Measurements from ENCODE around the gene SYNPO.

Gene SYNPO

GRCh38 chr5:150642991-150643710 is 2.7 kb downstream of the SYNPO start:
- Mint-ChIP-seq H3K36me3 (ENCODE audit: insufficient read depth) (peaks cover 1% of the 10 kb centered on the region), H3K4me3 (no peak overlapping the region), H3K27ac (ENCODE audit: low read depth) (no peak overlapping the region), H3K4me1 (no peaks in the 10 kb centered on the region), H3K9me3 (no peaks in the 10 kb centered on the region), H3K27me3 (peaks cover 24% of the 10 kb centered on the region)
- no peak for ATAC-seq (replicated peaks; ENCODE audit: extremely low read depth, poor library complexity, severe bottlenecking)
- no peak for DNase-seq (ENCODE audit: low spot score in 2 of 2)

GRCh38 chr5:150644058-150644457 is 3.6 kb downstream of the SYNPO start:
- Mint-ChIP-seq H3K27ac (ENCODE audit: low read depth) (no peak overlapping the region), H3K36me3 (ENCODE audit: insufficient read depth) (peaks cover 1% of the 10 kb centered on the region), H3K9me3 (no peaks in the 10 kb centered on the region), H3K4me1 (no peaks in the 10 kb centered on the region), H3K27me3 (peaks cover 24% of the 10 kb centered on the region), H3K4me3 (no peak overlapping the region)
- ATAC-seq (replicated peaks; ENCODE audit: extremely low read depth, poor library complexity, severe bottlenecking): no peak
- DNase-seq (ENCODE audit: low spot score in 2 of 2): no peak

- no peaks in the 10 kb centered on the region for H3K9me3 Mint-ChIP-seq
- H3K27ac Mint-ChIP-seq (ENCODE audit: low read depth): no peak overlapping the region
- H3K4me3 Mint-ChIP-seq: no peak overlapping the region
- ATAC-seq (replicated peaks; ENCODE audit: extremely low read depth, poor library complexity, severe bottlenecking): no peak
- H3K36me3 Mint-ChIP-seq (ENCODE audit: insufficient read depth): peaks cover 1% of the 10 kb centered on the region
- H3K4me1 Mint-ChIP-seq: no peaks in the 10 kb centered on the region
- peaks cover 24% of the 10 kb centered on the region for H3K27me3 Mint-ChIP-seq
- DNase-seq (ENCODE audit: low spot score in 2 of 2): no peak
Observed at GRCh38 chr5:150644514-150644913, 4.1 kb downstream of the SYNPO start.

- Mint-ChIP-seq H3K4me3 (no peak overlapping the region), H3K27ac (ENCODE audit: low read depth) (no peak overlapping the region), H3K36me3 (ENCODE audit: insufficient read depth) (peaks cover 1% of the 10 kb centered on the region), H3K9me3 (no peaks in the 10 kb centered on the region), H3K4me1 (no peaks in the 10 kb centered on the region), H3K27me3 (peaks cover 24% of the 10 kb centered on the region)
- ATAC-seq (replicated peaks; ENCODE audit: extremely low read depth, poor library complexity, severe bottlenecking): no peak
- DNase-seq (ENCODE audit: low spot score in 2 of 2): no peak
Observed at GRCh38 chr5:150645070-150645700, 4.7 kb downstream of the SYNPO start.

- H3K36me3 Mint-ChIP-seq (ENCODE audit: insufficient read depth): no peaks in the 10 kb centered on the region
- no peak overlapping the region for H3K27ac Mint-ChIP-seq (ENCODE audit: low read depth)
- no peaks in the 10 kb centered on the region for H3K9me3 Mint-ChIP-seq
- DNase-seq (ENCODE audit: low spot score in 2 of 2) (no peak), ATAC-seq (replicated peaks; ENCODE audit: extremely low read depth, poor library complexity, severe bottlenecking) (no peak)
- H3K4me3 Mint-ChIP-seq: no peak overlapping the region
- H3K27me3 Mint-ChIP-seq: peaks cover 24% of the 10 kb centered on the region
- H3K4me1 Mint-ChIP-seq: no peaks in the 10 kb centered on the region
Observed at GRCh38 chr5:150647275-150648251, 7.1 kb downstream of the SYNPO start.

GRCh38 chr5:150648294-150649107 is 8.0 kb downstream of the SYNPO start:
- H3K9me3 Mint-ChIP-seq: no peaks in the 10 kb centered on the region
- DNase-seq (ENCODE audit: low spot score in 2 of 2) (no peak), ATAC-seq (replicated peaks; ENCODE audit: extremely low read depth, poor library complexity, severe bottlenecking) (no peak)
- H3K27me3 Mint-ChIP-seq: peaks cover 24% of the 10 kb centered on the region
- no peak overlapping the region for H3K27ac Mint-ChIP-seq (ENCODE audit: low read depth)
- no peaks in the 10 kb centered on the region for H3K4me1 Mint-ChIP-seq
- H3K4me3 Mint-ChIP-seq: no peak overlapping the region
- no peaks in the 10 kb centered on the region for H3K36me3 Mint-ChIP-seq (ENCODE audit: insufficient read depth)

- peaks cover 20% of the 10 kb centered on the region for H3K27me3 Mint-ChIP-seq
- H3K4me1 Mint-ChIP-seq: no peaks in the 10 kb centered on the region
- no peak overlapping the region for H3K4me3 Mint-ChIP-seq
- no peak overlapping the region for H3K27ac Mint-ChIP-seq (ENCODE audit: low read depth)
- H3K9me3 Mint-ChIP-seq: no peaks in the 10 kb centered on the region
- no peaks in the 10 kb centered on the region for H3K36me3 Mint-ChIP-seq (ENCODE audit: insufficient read depth)
- ATAC-seq (replicated peaks; ENCODE audit: extremely low read depth, poor library complexity, severe bottlenecking) (no peak), DNase-seq (ENCODE audit: low spot score in 2 of 2) (no peak)
Observed at GRCh38 chr5:150649108-150650020, 8.9 kb downstream of the SYNPO start.

GRCh38 chr5:150650021-150651006 is 9.9 kb downstream of the SYNPO start:
- no peak for ATAC-seq (replicated peaks; ENCODE audit: extremely low read depth, poor library complexity, severe bottlenecking)
- H3K27me3 Mint-ChIP-seq: peaks cover 12% of the 10 kb centered on the region
- no peak for DNase-seq (ENCODE audit: low spot score in 2 of 2)
- no peak overlapping the region for H3K4me3 Mint-ChIP-seq
- no peaks in the 10 kb centered on the region for H3K4me1 Mint-ChIP-seq
- H3K27ac Mint-ChIP-seq (ENCODE audit: low read depth): no peak overlapping the region
- no peaks in the 10 kb centered on the region for H3K9me3 Mint-ChIP-seq
- H3K36me3 Mint-ChIP-seq (ENCODE audit: insufficient read depth): no peaks in the 10 kb centered on the region

GRCh38 chr5:150651382-150651781 is 10.9 kb downstream of the SYNPO start:
- H3K27ac Mint-ChIP-seq (ENCODE audit: low read depth): no peak overlapping the region

GRCh38 chr5:150651924-150652671 is 11.6 kb downstream of the SYNPO start:
- H3K27ac Mint-ChIP-seq (ENCODE audit: low read depth): no peak overlapping the region
- no peaks in the 10 kb centered on the region for H3K9me3 Mint-ChIP-seq
- peaks cover under 1% of the 10 kb centered on the region for H3K4me1 Mint-ChIP-seq
- H3K4me3 Mint-ChIP-seq: no peak overlapping the region
- DNase-seq (ENCODE audit: low spot score in 2 of 2): no peak
- ATAC-seq (replicated peaks; ENCODE audit: extremely low read depth, poor library complexity, severe bottlenecking): no peak
- peaks cover 8% of the 10 kb centered on the region for H3K27me3 Mint-ChIP-seq
- H3K36me3 Mint-ChIP-seq (ENCODE audit: insufficient read depth): peaks cover 2% of the 10 kb centered on the region

More at GRCh38 chr5:150651382-150651781, 10.9 kb downstream of the SYNPO start:
- DNase-seq (ENCODE audit: low spot score in 2 of 2) (no peak), ATAC-seq (replicated peaks; ENCODE audit: extremely low read depth, poor library complexity, severe bottlenecking) (no peak)
- Mint-ChIP-seq H3K36me3 (ENCODE audit: insufficient read depth) (no peaks in the 10 kb centered on the region), H3K27me3 (peaks cover 12% of the 10 kb centered on the region), H3K4me1 (no peaks in the 10 kb centered on the region), H3K4me3 (no peak overlapping the region), H3K9me3 (no peaks in the 10 kb centered on the region)
